ENCODE results near the gene INTS7. TPM values are rescaled to one million over a fixed set of nuclear protein-coding genes. Genes with fewer than 3 reads are reported as not detected.

Gene INTS7
- total RNA-seq, 2 experiments from 2014 or later: 2.9 to 3.2 TPM

- Histone ChIP-seq H3K27ac (ENCODE audit: low read depth in 1 of 2, low read length in 2 of 2) (no peak overlapping the region), H3K27me3 (ENCODE audit: control insufficient read depth in 1 of 2, insufficient read depth in 2 of 2, low read length in 2 of 2) (peaks cover 0 to 2% of the 10 kb centered on the region in 2 experiments), H3K4me1 (ENCODE audit: insufficient read depth, low read length) (no peaks in the 10 kb centered on the region), H3K4me3 (ENCODE audit: low read length) (no peak overlapping the region), H3K36me3 (ENCODE audit: insufficient read depth, low read length) (no peaks in the 10 kb centered on the region), H3K9me3 (ENCODE audit: control insufficient read depth in 1 of 2, insufficient read depth in 1 of 2, low read length in 2 of 2) (peaks cover 0 to 14% of the 10 kb centered on the region in 2 experiments)
- Mint-ChIP-seq H3K27me3 (no peaks in the 10 kb centered on the region), H3K4me1 (ENCODE audit: low read depth) (no peaks in the 10 kb centered on the region), H3K9me3 (no peaks in the 10 kb centered on the region), H3K36me3 (ENCODE audit: low read depth) (no peaks in the 10 kb centered on the region), H3K27ac (no peak overlapping the region), H3K4me3 (no peak overlapping the region)
- ATAC-seq (ENCODE audit: poor library complexity) (no peak), DNase-seq (no peak)
- ChIA-PET CTCF (no interaction called here), POLR2A (interaction anchor here (0.6 kb wide), 1 partner anchor 425 kb away, joined by 3 read pairs; no protein-coding TSS in a partner anchor)
- TF ChIP-seq CTCF (IDR thresholded peaks at IDR 0.05): no peak
- intact Hi-C loops (cut with DNase I, micrococcal nuclease): no loop called here
Observed at GRCh38 chr1:211901945-211902344, 133.4 kb downstream of the INTS7 start.

- ATAC-seq (ENCODE audit: poor library complexity): no peak
- Mint-ChIP-seq H3K27ac (no peak overlapping the region), H3K9me3 (no peaks in the 10 kb centered on the region), H3K36me3 (ENCODE audit: low read depth) (no peaks in the 10 kb centered on the region), H3K27me3 (no peaks in the 10 kb centered on the region), H3K4me1 (ENCODE audit: low read depth) (no peaks in the 10 kb centered on the region), H3K4me3 (no peak overlapping the region)
- Histone ChIP-seq H3K4me1 (ENCODE audit: insufficient read depth, low read length) (no peaks in the 10 kb centered on the region), H3K4me3 (ENCODE audit: low read length) (no peak overlapping the region), H3K9me3 (ENCODE audit: control insufficient read depth in 1 of 2, insufficient read depth in 1 of 2, low read length in 2 of 2) (peaks cover 0 to 14% of the 10 kb centered on the region in 2 experiments), H3K36me3 (ENCODE audit: insufficient read depth, low read length) (no peaks in the 10 kb centered on the region), H3K27me3 (ENCODE audit: control insufficient read depth in 1 of 2, insufficient read depth in 2 of 2, low read length in 2 of 2) (peaks cover 0 to 2% of the 10 kb centered on the region in 2 experiments), H3K27ac (ENCODE audit: low read depth in 1 of 2, low read length in 2 of 2) (no peak overlapping the region)
- no peak for TF ChIP-seq CTCF (IDR thresholded peaks at IDR 0.05)
- ChIA-PET CTCF (no interaction called here), POLR2A (no interaction called here)
- DNase-seq: no peak
- intact Hi-C loops (cut with DNase I, micrococcal nuclease): no loop called here
Observed at GRCh38 chr1:211900441-211900840, 134.9 kb downstream of the INTS7 start.

- H3K36me3 ChIP-seq (ENCODE audit: insufficient read depth, low read length): no peaks in the 10 kb centered on the region
- Mint-ChIP-seq H3K9me3 (no peaks in the 10 kb centered on the region), H3K27ac (no peak overlapping the region), H3K36me3 (ENCODE audit: low read depth) (no peaks in the 10 kb centered on the region), H3K4me1 (ENCODE audit: low read depth) (no peaks in the 10 kb centered on the region), H3K27me3 (no peaks in the 10 kb centered on the region), H3K4me3 (no peak overlapping the region)
- DNase-seq (no peak), ATAC-seq (ENCODE audit: poor library complexity) (no peak)
- ChIA-PET POLR2A (no interaction called here), CTCF (no interaction called here)
- no peak overlapping the region for H3K27ac ChIP-seq (ENCODE audit: low read depth in 1 of 2, low read length in 2 of 2)
- H3K4me1 ChIP-seq (ENCODE audit: insufficient read depth, low read length): no peaks in the 10 kb centered on the region
- no peak overlapping the region for H3K4me3 ChIP-seq (ENCODE audit: low read length)
- intact Hi-C loops (cut with DNase I, micrococcal nuclease): no loop called here
- peaks cover 0 to 2% of the 10 kb centered on the region in 2 experiments for H3K27me3 ChIP-seq (ENCODE audit: control insufficient read depth in 1 of 2, insufficient read depth in 2 of 2, low read length in 2 of 2)
- no peak for TF ChIP-seq CTCF (IDR thresholded peaks at IDR 0.05)
- peaks cover 0 to 6% of the 10 kb centered on the region in 2 experiments for H3K9me3 ChIP-seq (ENCODE audit: control insufficient read depth in 1 of 2, insufficient read depth in 1 of 2, low read length in 2 of 2)
Observed at GRCh38 chr1:211896958-211897357, 138.4 kb downstream of the INTS7 start.

Measured in CD4-positive, alpha-beta T cell (primary cell).